ENCODE results near the gene BPI. TPM values are rescaled to one million over a fixed set of nuclear protein-coding genes. Genes with fewer than 3 reads are reported as not detected.

Gene BPI
- total RNA-seq, 2 donors from 2014 or later = 0.41 to 4.5 TPM

GRCh38 chr20:38357653-38358207 lies 53.8 kb downstream of the BPI start:
- TF ChIP-seq CTCF (IDR thresholded peaks at IDR 0.05) (no peak), POLR2A (IDR thresholded peaks at IDR 0.05) (no peak), POLR2AphosphoS5 (IDR thresholded peaks at IDR 0.05) (no peak)
- Histone ChIP-seq H3K36me3 (no peaks in the 10 kb centered on the region), H3K27ac (no peak overlapping the region), H3K4me1 (replicated peaks) (no peaks in the 10 kb centered on the region), H3K27me3 (replicated peaks; ENCODE audit: insufficient read depth) (no peaks in the 10 kb centered on the region), H3K9me3 (no peaks in the 10 kb centered on the region), H3K4me3 (no peak overlapping the region)
- WGBS = 75% methylated on average over 7 of the region's 7 CpGs
- intact Hi-C loops (cut with DNase I) = no loop called here
- no peak for DNase-seq (ENCODE audit: low spot score)

- 81% methylated on average over 7 of the region's 7 CpGs for whole genome bisulfite sequencing
- TF ChIP-seq POLR2AphosphoS5 (IDR thresholded peaks at IDR 0.05) = no peak
- TF ChIP-seq POLR2A (IDR thresholded peaks at IDR 0.05) = no peak
- Histone ChIP-seq H3K27ac (no peak overlapping the region), H3K9me3 (no peaks in the 10 kb centered on the region), H3K4me1 (replicated peaks) (no peaks in the 10 kb centered on the region), H3K27me3 (replicated peaks; ENCODE audit: insufficient read depth) (no peaks in the 10 kb centered on the region), H3K36me3 (no peaks in the 10 kb centered on the region), H3K4me3 (no peak overlapping the region)
- intact Hi-C loops (cut with DNase I) = no loop called here
- DNase-seq (ENCODE audit: low spot score) = no peak
Measured at GRCh38 chr20:38358556-38358955, 54.6 kb downstream of the BPI start.

GRCh38 chr20:38363004-38363747 lies 59.2 kb downstream of the BPI start:
- no peaks in the 10 kb centered on the region for H3K9me3 ChIP-seq
- no peak for DNase-seq (ENCODE audit: low spot score)
- H3K36me3 ChIP-seq = no peaks in the 10 kb centered on the region
- 88% methylated on average over 8 of the region's 8 CpGs for WGBS
- H3K4me3 ChIP-seq = no peak overlapping the region
- no peak overlapping the region for H3K27ac ChIP-seq
- intact Hi-C loops (cut with DNase I) = no loop called here
- no peaks in the 10 kb centered on the region for H3K4me1 ChIP-seq (replicated peaks)
- no peaks in the 10 kb centered on the region for H3K27me3 ChIP-seq (replicated peaks; ENCODE audit: insufficient read depth)
- TF ChIP-seq POLR2A (IDR thresholded peaks at IDR 0.05) (no peak), POLR2AphosphoS5 (IDR thresholded peaks at IDR 0.05) (no peak), CTCF (IDR thresholded peaks at IDR 0.05) (no peak)

GRCh38 chr20:38369389-38369788 lies 65.4 kb downstream of the BPI start:
- Histone ChIP-seq H3K4me3 (no peak overlapping the region), H3K36me3 (no peaks in the 10 kb centered on the region), H3K4me1 (replicated peaks) (no peaks in the 10 kb centered on the region), H3K9me3 (no peaks in the 10 kb centered on the region), H3K27ac (no peak overlapping the region), H3K27me3 (replicated peaks; ENCODE audit: insufficient read depth) (no peaks in the 10 kb centered on the region)
- TF ChIP-seq CTCF (IDR thresholded peaks at IDR 0.05) = no peak
- TF ChIP-seq POLR2A (IDR thresholded peaks at IDR 0.05) = no peak
- TF ChIP-seq POLR2AphosphoS5 (IDR thresholded peaks at IDR 0.05) = no peak
- DNase-seq (ENCODE audit: low spot score) = no peak
- 49% methylated on average over 2 of the region's 2 CpGs for WGBS
- intact Hi-C loops (cut with DNase I) = no loop called here

- Histone ChIP-seq H3K4me3 (no peak overlapping the region), H3K9me3 (no peaks in the 10 kb centered on the region), H3K36me3 (no peaks in the 10 kb centered on the region), H3K4me1 (replicated peaks) (no peaks in the 10 kb centered on the region), H3K27ac (no peak overlapping the region), H3K27me3 (replicated peaks; ENCODE audit: insufficient read depth) (no peaks in the 10 kb centered on the region)
- intact Hi-C loops (cut with DNase I) = no loop called here
- no peak for DNase-seq (ENCODE audit: low spot score)
- TF ChIP-seq CTCF (IDR thresholded peaks at IDR 0.05) = no peak
- TF ChIP-seq POLR2AphosphoS5 (IDR thresholded peaks at IDR 0.05) = no peak
- TF ChIP-seq POLR2A (IDR thresholded peaks at IDR 0.05) = no peak
- 52% methylated on average over 5 of the region's 5 CpGs for WGBS
Measured at GRCh38 chr20:38372806-38373205, 68.8 kb downstream of the BPI start.
